Stimulated activated CD8-positive, alpha-beta memory T cell treated with anti-CD3 and anti-CD28 coated beads, Interleukin-12 subunit alpha, Interleukin-12 subunit beta, amount 100 ng/mL, for 1 hour (primary cell): ENCODE data around the gene MOB3A.
"Not testable (repeated sequence)": the region's sequence is repeated elsewhere in the genome, so short reads cannot be mapped to it uniquely, and the experiment has no call there.

Source experiments
- DNase-seq: peaks from one replicate; pipeline ENCODE4 v3.0.0-alpha.2; 2020; ENCODE audit warnings: low read depth

The MOB3A gene

DNA sequence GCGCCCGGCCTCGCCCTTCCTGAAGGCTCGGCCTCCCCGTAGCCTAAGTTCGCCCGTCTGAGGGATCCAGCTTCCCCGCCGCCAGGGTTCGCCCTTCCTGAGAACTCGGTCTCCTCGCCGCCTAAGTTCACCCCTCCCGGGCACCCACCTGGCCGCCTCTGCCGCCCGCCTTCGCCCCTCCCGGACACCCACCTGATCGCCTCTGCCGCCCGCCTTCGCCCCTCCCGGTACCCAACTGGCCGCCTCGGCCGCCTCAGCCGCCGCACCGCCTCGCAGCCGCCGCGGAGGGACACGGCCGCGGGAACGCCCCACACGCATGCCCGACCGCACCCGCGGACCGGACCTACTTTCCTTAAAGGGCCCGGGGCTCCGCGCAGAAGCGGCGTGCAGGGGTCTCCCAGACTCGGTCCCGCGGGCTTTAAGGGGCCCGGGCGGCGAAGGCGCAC lies at the start of gene MOB3A:
Gene MOB3A (minus strand): TSS at position 293 of the 446 bp plus-strand sequence. CDS start 17,766 bp downstream, outside the sequence.
- peak; percentile 75 for DNase-seq

DNA sequence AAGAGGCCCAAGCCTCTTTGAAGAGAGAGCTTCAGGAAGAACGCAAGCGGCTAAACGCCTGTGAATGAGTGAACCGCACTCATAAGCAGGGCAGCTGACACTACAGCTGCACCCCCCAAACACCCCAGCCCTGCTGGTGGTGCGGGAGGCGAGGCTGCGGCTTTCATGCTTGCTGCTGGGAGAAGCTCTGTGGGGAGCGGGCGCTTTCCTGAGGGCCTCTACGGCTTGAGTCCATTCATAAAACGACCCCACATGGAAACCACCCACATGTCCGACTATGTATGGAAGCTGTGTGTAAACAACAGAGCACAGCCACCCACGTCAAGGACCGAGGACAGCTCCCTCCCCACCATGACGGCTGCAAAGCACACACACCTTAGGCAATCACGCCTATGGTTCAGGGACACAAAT lies 49.7 kb upstream of the MOB3A start:
- no peak for DNase-seq

DNA sequence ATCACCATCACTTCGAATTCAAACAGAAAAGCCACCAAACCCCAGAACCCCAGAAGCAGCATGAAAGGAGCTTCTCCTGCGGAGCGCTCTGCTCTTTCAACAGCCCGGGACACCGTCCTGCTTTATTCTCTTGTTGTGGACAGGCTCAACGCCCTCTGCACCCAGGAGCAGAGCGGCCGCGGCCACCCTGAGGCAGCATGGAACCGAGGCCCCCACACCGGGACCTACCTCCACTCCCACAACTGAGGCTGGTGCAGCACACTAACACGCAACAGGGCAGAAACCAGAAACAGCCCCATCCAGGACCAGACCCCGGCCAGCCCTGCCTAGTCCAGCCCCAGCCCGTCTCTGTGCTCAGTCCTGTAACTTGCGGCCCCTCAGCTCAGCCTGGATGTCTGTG lies 48.1 kb upstream of the MOB3A start:
- no peak for DNase-seq

DNA sequence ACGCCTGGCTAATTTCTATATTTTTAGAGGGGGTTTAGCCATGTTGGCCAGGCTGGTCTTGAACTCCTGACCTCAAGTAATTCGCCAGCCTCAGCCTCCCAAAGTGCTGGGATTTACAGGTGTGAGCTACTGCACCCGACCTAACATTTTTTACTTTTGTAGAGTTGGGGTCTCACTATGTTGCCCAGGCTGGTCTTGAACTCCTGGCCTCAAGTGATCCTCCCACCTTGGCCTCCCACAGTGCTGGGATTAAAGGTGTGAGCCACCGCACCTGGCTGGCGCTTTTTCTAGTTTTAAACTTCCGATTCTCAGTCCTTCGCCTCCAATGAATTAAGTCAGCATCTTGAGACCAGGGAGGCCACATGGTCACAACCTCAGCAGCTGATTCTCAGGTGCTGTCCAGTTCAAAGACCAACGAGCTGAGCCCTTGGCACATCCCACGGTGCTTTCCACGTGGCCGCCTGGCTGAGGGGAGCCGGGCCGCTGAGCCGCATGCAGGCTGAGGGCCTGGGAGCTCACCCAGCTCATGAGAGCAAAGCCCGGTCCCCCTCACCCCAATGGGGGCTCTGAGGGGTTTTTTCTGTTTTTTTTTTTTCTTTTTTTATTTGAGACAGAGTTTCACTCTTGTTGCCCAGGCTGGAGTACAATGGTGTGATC lies 46.2 kb upstream of the MOB3A start:
- no peak for DNase-seq

DNA sequence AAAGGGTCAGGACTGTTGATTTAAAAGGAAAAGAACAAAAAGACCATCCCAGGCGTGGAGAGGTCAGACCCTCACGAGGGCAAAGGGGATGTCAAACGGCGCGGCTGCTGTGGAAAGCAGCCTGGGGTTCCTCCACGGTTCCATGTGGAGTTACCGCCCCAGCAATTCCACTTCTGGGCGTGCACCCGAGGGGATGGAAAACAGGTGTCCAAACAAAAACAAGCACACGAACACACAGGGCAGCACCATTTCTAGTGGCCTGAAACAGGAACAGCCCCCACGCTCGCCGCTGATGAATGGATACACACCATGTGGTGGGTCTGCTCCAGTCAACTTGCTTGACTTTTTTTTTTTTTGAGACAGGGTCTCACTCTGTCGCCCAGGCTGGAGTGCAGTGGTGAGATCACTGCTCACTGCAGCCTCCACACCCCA lies 44.0 kb upstream of the MOB3A start:
- DNase-seq: no peak

DNA sequence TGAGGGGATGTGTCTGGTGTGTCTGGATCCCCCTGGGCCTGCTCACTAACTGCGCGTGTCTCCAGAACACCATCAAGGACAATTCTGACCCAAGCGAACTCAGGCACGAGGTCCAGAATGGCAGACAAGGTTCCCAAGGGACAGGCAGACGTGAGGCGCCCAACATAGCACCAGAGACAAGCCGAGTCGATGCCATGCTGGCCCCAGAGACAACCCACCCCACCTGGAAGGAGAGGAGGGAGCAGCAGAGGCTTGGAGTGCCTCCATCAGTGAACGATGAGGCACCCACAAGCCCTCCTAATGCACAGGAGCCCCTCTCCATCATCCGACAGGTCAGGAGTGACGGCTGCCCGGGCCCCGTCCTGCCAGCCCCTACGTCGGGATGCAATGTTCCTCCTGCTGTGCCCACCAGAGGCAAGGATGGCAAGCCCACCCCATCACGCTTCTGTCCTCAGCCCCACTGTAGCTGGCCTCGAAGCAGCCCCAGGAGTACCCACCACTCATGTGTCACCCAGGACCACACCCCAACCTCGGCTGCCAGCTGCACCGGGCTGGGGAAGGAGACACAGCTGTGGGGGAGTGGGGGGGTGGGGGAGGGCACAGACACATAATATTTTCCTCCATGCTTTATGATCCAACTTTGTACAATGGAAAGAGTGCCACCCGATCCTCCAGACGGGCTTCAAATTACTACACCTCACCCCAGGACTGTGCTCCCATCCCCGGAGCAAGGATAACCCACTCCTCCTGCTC lies 43.4 kb upstream of the MOB3A start:
- DNase-seq: no peak

DNA sequence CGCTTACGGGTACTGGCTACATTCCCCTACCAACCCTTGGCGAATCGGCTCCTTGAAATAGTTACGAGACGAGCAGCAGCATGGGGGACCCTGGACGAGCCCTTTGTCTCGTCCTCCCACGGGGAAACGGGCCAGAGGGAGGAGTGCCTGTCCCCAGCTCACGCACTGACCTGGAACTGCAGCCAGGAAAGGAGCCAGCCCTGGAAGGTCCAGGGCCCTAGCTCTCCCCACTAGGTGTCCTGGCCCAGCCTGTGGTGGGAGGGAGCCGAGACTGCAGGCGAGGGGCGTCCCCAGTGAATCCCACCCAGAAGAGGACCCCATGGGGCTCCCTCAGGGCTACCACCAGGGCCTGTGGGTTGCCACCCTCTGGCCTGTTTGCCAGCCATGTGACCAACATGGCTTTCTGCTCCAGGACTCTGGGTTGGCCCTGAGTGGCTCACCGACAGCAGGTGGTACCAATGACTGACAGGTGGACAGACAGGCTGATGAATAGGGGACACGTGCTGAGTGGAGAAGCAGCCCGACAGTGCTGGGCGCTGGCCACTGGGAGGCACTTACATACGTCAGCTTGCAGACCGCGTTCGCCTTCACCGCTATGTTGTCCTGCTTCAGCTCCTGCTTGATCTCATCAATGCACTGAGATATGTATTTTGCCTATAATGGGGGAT lies 42.1 kb upstream of the MOB3A start:
- no peak for DNase-seq

DNA sequence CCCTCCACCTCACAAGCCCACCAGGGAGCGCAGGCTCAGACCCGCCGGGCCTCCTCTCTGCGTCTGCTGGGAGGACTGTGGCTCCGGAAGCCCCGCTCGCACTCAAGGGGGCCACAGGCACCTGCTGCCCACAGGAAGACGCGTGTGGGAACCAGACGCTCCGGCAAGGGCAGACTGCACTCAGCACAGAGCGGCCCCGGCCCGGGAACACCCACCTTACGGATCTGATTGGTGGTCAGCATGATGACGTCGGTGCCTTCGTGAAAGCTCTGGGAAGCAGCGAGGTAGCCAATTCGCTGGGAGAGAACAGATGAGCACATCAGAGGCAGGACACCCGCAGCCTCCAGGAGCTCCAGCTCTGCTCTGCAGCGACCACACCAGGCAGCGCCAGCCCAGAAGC lies 40.7 kb upstream of the MOB3A start:
- no peak for DNase-seq

GRCh38 chr19:2135474-2136402 lies 39.6 kb upstream of the MOB3A start:
- DNase-seq: no peak

DNA sequence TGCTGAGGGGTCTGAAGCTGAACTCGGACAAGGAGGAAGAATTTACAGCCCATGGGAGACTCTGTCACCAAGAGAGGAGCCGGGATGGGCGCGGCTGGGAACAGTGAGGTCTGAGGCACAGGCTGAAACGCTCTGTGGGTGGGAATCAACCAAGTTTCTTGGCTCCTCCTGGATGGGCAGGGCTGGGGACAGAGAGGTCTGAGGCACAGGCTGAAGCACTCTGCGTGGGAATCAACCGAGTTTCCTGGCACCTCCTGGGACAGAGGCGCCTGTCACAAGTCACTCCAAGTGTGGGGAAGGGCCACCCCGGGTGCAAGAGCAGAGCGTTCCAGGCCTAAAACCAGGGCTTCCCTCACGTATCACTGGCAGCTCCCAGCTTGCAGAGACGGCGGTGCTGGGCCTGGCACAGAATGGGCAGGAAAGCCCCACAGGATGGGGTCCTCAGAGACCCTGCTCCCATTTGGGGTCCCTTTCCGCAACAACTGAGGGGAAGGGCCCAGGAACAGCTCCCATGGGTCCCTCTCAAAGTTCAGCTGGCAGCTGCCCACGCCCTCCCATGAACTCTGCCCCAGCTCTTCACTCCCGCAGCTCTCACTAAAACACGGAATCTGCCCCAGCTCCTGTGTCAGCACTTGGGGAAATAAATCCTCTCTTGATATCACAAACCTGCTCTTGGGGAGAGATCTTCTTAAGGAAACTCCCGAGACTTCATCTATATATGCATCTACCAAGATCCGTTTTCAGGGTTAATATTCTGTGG lies 36.8 kb upstream of the MOB3A start:
- no peak for DNase-seq

- no peak for DNase-seq
These were observed 36.1 kb upstream of the MOB3A start for GRCh38 chr19:2132191-2132590.

- DNase-seq: not testable (repeated sequence)
These were observed 35.2 kb upstream of the MOB3A start for GRCh38 chr19:2131012-2131975.

- no peak for DNase-seq
These were observed 34.0 kb upstream of the MOB3A start for GRCh38 chr19:2129892-2130770.

DNA sequence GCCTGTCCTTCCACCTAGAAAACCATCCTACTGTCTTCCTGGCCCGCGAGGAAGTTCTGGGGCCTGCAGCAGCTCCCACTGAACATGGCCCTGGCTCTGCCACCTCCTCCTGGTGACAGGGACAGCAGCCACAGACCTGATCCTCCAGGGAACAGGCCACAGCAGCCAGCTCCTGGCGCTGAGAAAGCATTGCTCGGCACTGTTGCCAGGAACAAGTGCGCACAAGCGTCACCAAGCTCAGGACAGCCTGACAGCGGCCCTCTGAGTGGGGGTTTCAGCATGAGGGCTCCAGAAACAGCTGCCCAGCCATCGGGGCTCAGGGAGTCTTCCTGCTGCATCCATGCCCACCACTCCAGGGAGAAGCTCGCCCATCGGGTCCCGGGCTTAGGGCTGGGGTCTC lies 33.4 kb upstream of the MOB3A start:
- DNase-seq: no peak

DNA sequence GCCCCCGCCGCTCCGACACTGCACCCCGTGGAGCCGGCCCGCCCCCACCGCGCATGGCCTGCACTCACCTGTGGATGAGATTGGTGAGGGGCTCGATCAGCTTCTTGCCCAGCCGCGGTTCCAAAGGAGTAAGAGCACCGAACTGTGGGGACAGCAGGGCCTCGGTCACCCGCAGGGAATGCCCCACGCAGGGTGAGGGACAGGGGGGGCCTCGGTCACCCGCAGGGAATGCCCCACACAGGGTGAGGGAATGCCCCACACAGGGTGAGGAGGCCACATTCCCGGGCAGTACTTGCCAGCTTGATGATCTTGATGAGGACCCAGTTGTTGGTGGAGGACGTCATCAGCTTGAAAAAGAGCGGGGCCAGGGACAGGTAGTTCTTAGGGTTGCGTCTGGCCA lies 32.9 kb upstream of the MOB3A start:
- DNase-seq: no peak

DNA sequence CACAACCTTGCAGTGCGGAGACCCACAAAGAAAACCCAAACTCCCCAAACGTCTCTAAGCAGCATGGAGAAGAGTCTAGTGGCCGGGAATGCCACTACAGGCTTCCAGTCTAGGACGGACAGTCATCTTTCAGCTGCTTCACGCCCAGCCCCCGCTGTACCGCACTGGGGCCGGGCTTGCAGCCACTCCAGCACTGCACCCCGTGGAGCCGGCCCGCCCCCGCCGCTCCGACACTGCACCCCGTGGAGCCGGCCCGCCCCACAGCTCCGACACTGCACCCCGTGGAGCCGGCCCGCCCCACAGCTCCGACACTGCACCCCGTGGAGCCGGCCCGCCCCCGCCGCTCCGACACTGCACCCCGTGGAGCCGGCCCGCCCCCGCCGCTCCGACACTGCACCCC lies 32.1 kb upstream of the MOB3A start:
- DNase-seq: not testable (repeated sequence)

- DNase-seq: no peak
These were observed 31.6 kb upstream of the MOB3A start for GRCh38 chr19:2127758-2128157.

DNA sequence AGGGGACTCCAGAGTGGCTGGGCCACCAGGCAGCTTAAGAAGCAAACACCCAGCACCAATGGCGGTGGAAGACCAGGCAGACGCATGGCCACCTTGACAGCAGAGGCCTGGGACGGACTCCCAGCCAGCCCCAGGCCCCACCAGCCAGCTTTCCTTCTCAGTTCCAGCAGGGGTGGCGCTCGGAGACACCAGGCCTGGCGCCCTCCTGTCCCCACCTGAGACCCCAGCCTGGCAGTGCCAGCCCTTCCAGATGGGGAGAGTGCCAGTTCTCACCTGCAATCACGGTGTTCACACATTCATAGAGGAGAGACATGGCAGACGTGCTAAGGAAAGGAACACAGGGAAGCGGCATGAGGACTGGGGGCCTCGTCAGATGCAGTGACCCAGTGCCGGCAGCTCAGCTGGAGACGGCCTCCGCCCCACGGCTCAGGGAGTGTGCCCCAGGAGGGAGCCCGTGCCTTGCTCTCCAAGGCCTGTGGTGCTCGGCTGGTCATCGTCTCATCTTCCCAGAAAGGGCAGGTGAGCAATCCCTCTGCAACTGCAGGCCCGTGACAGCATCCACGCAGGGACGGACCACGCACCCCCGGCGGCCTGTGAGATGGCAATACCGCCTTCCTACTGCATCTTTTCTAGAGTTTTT lies 30.9 kb upstream of the MOB3A start:
- no peak for DNase-seq
